ENCODE measurements around the gene CCDC12.
A peak's percentile ranks its signal among the peaks of the same experiment; 100 is the strongest.

Gene CCDC12

GRCh38 chr3:46976326-46977190 lies at the start of gene CCDC12:
CCDC12 (minus strand) TSS chr3:46976745; CDS start chr3:46976732, 13 bp downstream.
- peak; percentile 95 for DNase-seq

DNA sequence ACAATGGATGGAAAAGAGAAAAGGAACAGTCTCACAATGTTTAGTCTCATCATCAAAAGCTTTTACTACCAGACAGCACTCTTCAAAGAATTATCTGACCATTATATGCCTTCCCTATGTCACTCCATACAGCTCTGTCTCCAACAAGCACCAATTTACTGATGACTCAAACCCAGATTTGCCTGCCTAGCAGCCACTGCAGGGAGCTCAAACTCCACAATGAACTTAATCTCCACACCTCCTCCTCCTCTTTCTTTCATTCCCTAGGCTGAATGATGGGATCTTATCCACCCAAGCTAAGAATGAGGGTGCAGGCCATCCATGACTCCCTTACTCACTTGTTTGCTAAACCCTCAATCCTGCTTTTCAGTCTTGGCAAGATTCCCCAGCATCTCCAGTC lies 48.4 kb upstream of the CCDC12 start:
- DNase-seq, result no peak

DNA sequence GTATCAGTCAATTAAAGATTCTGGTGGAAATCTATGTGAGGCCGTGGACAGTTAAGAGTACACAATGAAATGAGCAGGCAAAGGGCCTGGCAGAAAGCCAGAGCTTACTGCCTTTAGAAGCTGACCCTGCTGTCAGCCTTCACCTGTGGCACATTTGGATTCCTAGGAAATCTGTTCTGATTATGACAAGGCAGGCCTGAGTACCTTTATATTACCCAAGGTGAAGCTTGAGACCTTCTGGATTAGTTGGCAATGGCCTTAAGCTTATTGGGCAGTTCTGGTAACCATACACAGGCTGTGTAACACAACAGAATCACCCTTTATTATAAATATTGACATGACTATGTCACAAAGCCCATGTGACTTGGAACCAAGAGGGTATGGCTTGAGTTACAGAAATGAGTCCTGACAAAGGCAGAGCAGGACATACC lies 46.1 kb upstream of the CCDC12 start:
- DNase-seq, result no peak

GRCh38 chr3:47020311-47020710 lies 43.8 kb upstream of the CCDC12 start:
- no peak for DNase-seq

GRCh38 chr3:47019201-47019600 lies 42.7 kb upstream of the CCDC12 start:
- peak; percentile 47 for DNase-seq

GRCh38 chr3:47018269-47018611 lies 41.7 kb upstream of the CCDC12 start:
- no peak for DNase-seq

DNA sequence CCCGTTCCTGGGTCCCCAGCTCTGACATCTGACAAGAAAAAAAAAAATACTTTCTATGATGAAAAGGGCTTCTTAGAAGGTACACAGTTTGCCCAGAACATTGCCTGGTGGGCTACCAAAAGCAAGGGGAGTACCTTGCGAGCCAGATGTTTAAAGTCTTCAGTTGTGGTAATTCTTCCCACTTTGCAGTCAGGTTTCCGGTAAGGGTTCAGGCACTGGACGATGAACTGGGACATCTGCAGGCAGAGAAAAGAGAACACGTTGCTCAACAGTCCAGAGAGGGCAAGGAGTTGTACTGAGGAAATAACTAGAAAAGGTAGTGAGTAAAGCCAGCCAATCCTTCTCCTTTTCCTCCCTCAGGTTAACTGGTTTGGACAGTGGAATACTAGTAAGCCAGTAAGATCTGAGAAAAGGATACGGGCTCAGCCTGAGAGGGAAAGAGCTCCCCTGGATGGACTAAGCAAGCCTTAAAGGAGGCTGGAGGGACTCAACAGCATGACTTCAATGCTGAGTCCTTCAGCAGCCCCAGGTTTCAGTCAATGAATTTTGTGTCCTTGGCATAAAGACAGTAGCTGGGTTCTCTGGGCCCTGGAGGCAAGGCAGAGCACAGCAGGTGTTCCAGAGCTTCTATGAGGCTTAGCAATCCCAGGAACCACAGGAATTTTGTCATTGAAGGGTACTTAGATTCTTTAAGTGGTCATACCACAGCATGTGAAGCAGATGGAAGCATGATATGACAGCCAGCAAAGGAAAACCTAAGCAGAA lies 41.1 kb upstream of the CCDC12 start:
- no peak for DNase-seq

GRCh38 chr3:47016934-47017435 lies 40.4 kb upstream of the CCDC12 start:
- peak; percentile 43 for DNase-seq

DNA sequence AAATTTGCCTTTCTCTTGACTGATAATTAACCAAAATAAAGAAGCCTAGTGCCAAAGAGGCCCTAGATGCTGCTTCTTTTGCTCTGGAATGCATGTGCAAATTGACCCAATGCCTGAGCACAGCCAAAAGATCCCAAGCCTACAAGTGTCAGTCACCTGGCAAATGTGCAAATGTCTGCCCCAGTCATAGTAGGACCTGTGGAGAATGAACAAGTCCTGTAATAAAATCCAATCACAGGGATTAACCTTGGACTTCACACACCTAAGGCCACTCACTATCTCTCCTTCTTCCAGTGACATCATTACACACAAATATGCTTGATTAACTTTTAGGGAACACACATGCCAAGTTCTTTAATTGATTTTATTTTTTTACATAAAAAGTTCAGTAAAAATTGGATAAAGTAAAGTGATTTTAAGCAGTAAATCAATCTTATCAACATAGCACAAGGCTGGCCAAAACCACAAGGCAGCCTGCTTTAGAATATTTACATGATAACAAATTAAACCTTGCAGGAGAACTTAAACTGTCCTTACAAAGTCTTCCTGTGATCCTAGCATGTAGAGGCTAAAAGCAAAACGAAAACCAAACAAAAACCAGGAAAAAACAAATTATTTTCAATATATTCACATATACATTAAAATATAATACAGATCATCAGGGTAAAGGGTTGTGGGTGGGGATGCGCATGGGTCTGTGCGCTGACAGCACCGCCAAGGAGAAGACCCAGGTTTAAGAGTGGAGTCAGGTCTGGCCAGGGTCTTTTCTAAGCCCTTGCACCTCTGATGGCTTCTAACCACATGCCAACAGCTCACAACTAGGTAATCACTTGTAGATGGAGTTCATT lies 39.8 kb upstream of the CCDC12 start:
- DNase-seq, result no peak

DNA sequence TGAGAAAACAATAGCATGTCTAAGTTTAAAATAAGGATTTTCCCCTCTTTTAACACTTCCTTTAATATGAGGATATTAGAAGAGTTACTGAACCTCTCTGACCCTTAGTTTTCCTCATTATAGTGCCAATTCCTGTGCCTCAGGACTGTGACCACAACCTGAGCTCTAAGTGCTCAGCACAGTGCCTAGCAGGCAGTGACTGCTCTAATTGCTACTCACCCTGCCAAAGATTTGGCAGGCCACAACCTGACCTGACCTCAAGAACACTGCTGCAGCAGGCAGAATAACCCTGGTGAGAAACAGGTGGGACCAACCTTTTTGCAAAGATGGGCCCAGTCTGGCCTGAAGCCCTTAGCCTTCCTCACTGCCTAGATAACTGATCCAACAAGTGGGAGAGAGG lies 38.6 kb upstream of the CCDC12 start:
- DNase-seq, result no peak

- DNase-seq, result no peak
These were observed 37.5 kb upstream of the CCDC12 start for GRCh38 chr3:47014036-47014435.

GRCh38 chr3:47013231-47013630 lies 36.7 kb upstream of the CCDC12 start:
- no peak for DNase-seq

GRCh38 chr3:47012342-47013230 lies 36.0 kb upstream of the CCDC12 start:
- peak; percentile 1 for DNase-seq

DNA sequence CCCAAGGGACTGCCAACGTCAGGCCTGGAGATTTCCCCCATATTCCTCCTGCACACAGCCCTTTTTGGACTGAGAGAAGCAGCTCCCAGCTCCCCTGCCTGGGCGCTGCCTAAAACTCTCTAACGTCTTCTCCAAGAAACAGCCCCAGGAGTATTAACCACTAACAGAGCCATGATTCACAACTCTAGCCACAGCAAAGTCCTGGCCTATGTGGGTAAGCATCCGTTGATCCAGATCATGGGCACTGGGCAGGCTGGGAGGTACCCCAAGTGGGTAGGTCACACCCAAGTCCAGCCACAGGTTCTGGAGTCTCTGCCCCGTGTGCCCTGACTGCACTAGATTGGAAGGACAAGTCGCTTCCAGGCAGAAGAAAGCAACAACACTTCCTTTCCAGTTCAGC lies 34.8 kb upstream of the CCDC12 start:
- DNase-seq, result peak; percentile 1

GRCh38 chr3:47010910-47011309 lies 34.4 kb upstream of the CCDC12 start:
- DNase-seq, result no peak

- peak; percentile 8 for DNase-seq
These were observed 33.7 kb upstream of the CCDC12 start for GRCh38 chr3:47010111-47010712.

GRCh38 chr3:47009225-47010110 lies 32.9 kb upstream of the CCDC12 start:
- DNase-seq, result peak; percentile 74

DNA sequence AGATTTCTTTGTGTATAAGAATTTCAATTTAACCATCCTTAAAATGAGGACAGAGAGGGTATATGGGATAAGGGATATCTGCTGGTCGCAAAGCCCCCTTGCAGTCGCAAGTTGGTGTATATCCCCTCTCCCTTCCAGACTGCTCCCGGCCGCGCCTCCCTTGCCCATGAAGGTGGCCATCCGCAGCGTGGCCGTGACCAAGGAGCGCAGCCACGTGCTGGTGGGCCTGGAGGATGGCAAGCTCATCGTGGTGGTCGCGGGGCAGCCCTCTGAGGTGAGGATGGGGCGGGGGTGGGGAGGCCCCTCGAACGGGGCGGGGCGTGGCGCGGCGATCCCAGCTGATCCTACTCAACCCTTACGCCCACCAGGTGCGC lies 32.3 kb upstream of the CCDC12 start:
- DNase-seq, result no peak

- DNase-seq, result peak; percentile 1
These were observed 31.8 kb upstream of the CCDC12 start for GRCh38 chr3:47008234-47008796.
